GM12892 (cell line): ENCODE measurements around the gene ARMH1.

Experiments
- POLR2A ChIP-seq: IDR thresholded peaks from 2 replicates; pipeline ENCODE4 v1.6.1; 2011; ENCODE audit warnings: low read depth, low read length, control low read depth
- POLR2AphosphoS5 ChIP-seq: IDR thresholded peaks from 2 replicates; pipeline ENCODE4 v1.6.1; 2011; ENCODE audit warnings: low read depth, low read length, control low read depth
- TAF1 ChIP-seq: IDR thresholded peaks from 2 replicates; pipeline ENCODE4 v1.6.1; 2011; ENCODE audit warnings: low read depth, mild to moderate bottlenecking, control low read depth, low read length, borderline replicate concordance

DNA sequence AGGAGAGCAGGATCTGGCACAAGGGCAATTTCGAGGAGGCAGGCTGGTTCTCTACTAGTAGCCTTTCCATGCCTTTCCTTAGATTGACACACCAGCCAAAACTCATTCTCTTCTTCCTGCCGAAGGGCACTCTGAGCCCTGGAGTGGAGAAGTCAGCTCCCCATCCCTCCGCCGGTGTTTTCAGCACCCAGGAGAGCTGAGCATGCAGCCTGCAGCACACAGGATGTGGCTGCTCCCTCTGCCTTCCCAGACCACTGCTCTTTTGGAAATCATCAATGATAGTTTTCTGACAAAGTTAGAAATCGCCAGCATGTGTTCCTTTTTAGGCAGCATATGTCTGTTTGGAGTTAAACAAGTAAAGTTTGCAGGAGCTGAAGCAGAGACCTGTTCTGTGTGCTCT lies 44.8 kb downstream of the ARMH1 start:
- no peak for TF ChIP-seq POLR2A
- TF ChIP-seq POLR2AphosphoS5: no peak
- TF ChIP-seq TAF1: no peak
